Progenitor cell of endocrine pancreas (in vitro differentiated cells): ENCODE results near the gene AGBL1. TPM values are rescaled to one million over a fixed set of nuclear protein-coding genes. Genes with fewer than 3 reads are reported as not detected.

Source experiments
- DNase-seq: peaks from one replicate; pipeline ENCODE4 v3.0.0; 2021; ENCODE audit warnings: low spot score; ENCODE audit not compliant: unreplicated experiment
- H3K27ac Mint-ChIP-seq: 2 replicates; pipeline ENCODE4 v1.8.0; 2021; ENCODE audit warnings: mild to moderate bottlenecking, moderate library complexity, mixed read lengths
- H3K27me3 Mint-ChIP-seq: 2 replicates; pipeline ENCODE4 v1.8.0; 2021; ENCODE audit warnings: mixed read lengths
- H3K36me3 Mint-ChIP-seq: 2 replicates; pipeline ENCODE4 v1.8.0; 2022; ENCODE audit warnings: mixed read lengths; ENCODE audit not compliant: insufficient read depth
- H3K4me1 Mint-ChIP-seq: 2 replicates; pipeline ENCODE4 v1.8.0; 2021; ENCODE audit warnings: low read depth, mixed read lengths
- H3K4me3 Mint-ChIP-seq: 2 replicates; pipeline ENCODE4 v1.8.0; 2021; ENCODE audit warnings: low read depth, mild to moderate bottlenecking, moderate library complexity, mixed read lengths
- H3K9me3 Mint-ChIP-seq: 2 replicates; pipeline ENCODE4 v1.8.0; 2021; ENCODE audit warnings: low read depth, mixed read lengths
- CTCF ChIP-seq: fragments of 200-600 bp; sonication (generic); IDR thresholded peaks from one replicate; pipeline ENCODE4 v1.5.0; 2021; ENCODE audit warnings: antibody characterized with exemption, mild to moderate bottlenecking; ENCODE audit not compliant: unreplicated experiment
- total RNA-seq: library from RNA; stranded (reverse); gene quantifications from 2 replicates; pipeline ENCODE4 v1.2.1, GENCODE V29; 2021

Gene AGBL1
- total RNA-seq, 1 donor from 2014 or later = not detected

GRCh38 chr15:86629409-86630356 is 550.0 kb downstream of the AGBL1 start:
- DNase-seq = no peak
- Mint-ChIP-seq H3K4me1 (peaks cover 1% of the 10 kb centered on the region), H3K4me3 (no peak overlapping the region), H3K9me3 (no peaks in the 10 kb centered on the region), H3K27me3 (peaks cover 7% of the 10 kb centered on the region), H3K36me3 (no peaks in the 10 kb centered on the region), H3K27ac (no peak overlapping the region)
- no peak for TF ChIP-seq CTCF

- no peak overlapping the region for H3K27ac Mint-ChIP-seq
- H3K9me3 Mint-ChIP-seq = no peaks in the 10 kb centered on the region
Observed at GRCh38 chr15:86630946-86631345, 551.3 kb downstream of the AGBL1 start.

GRCh38 chr15:86634146-86634545 is 554.5 kb downstream of the AGBL1 start:
- H3K4me3 Mint-ChIP-seq = no peak overlapping the region

More at GRCh38 chr15:86630946-86631345, 551.3 kb downstream of the AGBL1 start:
- no peak for TF ChIP-seq CTCF
- no peak for DNase-seq
- Mint-ChIP-seq H3K27me3 (peaks cover 7% of the 10 kb centered on the region), H3K4me3 (no peak overlapping the region), H3K36me3 (no peaks in the 10 kb centered on the region), H3K4me1 (peaks cover 1% of the 10 kb centered on the region)

GRCh38 chr15:86634992-86635638 is 555.4 kb downstream of the AGBL1 start:
- H3K9me3 Mint-ChIP-seq = peaks cover 3% of the 10 kb centered on the region
- DNase-seq = no peak
- H3K36me3 Mint-ChIP-seq = no peaks in the 10 kb centered on the region
- peaks cover 1% of the 10 kb centered on the region for H3K4me1 Mint-ChIP-seq
- no peak overlapping the region for H3K27ac Mint-ChIP-seq
- no peaks in the 10 kb centered on the region for H3K27me3 Mint-ChIP-seq
- no peak for TF ChIP-seq CTCF
- no peak overlapping the region for H3K4me3 Mint-ChIP-seq

More at GRCh38 chr15:86634146-86634545, 554.5 kb downstream of the AGBL1 start:
- Mint-ChIP-seq H3K27me3 (no peaks in the 10 kb centered on the region), H3K4me1 (peaks cover 1% of the 10 kb centered on the region), H3K36me3 (no peaks in the 10 kb centered on the region), H3K9me3 (peaks cover 3% of the 10 kb centered on the region), H3K27ac (no peak overlapping the region)
- DNase-seq = no peak
- no peak for TF ChIP-seq CTCF

GRCh38 chr15:86644339-86644738 is 564.7 kb downstream of the AGBL1 start:
- Mint-ChIP-seq H3K27me3 (no peaks in the 10 kb centered on the region), H3K9me3 (no peaks in the 10 kb centered on the region), H3K4me3 (no peak overlapping the region), H3K27ac (no peak overlapping the region), H3K36me3 (no peaks in the 10 kb centered on the region), H3K4me1 (no peaks in the 10 kb centered on the region)
- no peak for TF ChIP-seq CTCF
- DNase-seq = no peak
